ENCODE measurements around the gene IDE.

Gene IDE

DNA sequence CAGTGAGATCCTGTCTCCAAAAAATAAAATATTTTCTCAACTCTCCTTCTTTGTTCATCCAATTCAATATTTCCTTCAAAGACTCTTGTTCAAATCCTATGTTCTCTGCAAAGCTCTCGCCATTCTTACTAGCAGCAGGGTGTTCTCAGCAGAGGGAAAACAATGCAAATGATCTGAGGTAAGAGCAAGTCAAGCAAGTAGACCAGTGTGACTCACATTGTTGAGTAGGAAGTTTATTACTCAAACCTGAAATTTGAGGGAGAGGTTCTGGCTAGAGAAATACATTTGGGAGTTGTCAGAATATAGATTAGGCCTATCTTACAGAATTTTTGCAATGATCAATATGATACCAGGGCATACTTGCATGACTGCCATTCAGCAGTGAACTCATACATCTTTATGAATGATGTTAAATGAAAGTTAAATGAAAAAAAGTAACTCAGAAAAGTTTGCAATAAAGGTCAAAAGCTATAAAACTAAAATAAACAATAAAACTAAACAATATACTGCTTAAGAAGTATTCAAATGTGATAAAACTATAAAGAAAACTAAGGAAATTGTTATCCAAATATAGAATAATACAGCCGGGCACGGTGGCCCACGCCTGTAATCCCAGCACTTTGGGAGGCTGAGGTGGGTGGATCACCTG, 5.8 kb downstream of the IDE start:
- DNase-seq (ENCODE audit: low read depth, low spot score) = no peak

DNA sequence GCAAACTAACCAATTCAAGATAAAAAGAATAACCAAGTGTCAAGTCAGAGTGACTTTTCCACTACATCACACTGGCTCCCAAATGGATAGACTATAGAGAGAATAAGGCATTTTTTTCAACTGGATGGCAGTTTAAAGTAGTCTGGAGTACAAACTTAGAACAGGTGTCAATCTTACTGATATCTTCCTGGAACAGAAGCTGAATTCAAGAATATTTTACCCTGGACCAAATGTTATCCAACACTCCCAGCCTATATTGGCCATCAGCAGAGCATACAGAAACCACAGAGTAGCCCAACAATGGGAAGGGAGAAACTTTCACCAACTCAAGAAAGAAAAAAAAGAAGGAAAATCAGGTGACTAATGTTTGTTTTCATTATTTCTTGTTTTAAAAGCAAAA, 11.5 kb downstream of the IDE start:
- no peak for DNase-seq (ENCODE audit: low read depth, low spot score)

DNA sequence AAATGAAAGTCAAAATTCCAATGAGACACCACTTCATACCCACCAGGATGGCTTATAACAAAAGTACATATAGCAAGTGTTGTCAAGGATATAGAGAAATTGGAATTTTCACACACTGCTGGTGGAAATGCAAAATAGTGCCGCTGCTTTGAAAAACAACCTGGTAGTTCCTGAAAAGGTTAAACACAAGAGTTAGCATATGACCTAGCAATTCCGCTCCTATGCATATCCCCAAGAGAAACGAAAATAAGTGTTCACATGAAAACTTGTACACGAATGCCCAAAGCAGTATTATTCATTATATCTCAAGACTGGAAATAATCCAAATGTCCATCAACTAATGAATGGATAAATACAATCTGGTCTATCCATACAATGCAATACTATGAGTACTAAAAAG, 14.8 kb downstream of the IDE start:
- no peak for DNase-seq (ENCODE audit: low read depth, low spot score)

DNA sequence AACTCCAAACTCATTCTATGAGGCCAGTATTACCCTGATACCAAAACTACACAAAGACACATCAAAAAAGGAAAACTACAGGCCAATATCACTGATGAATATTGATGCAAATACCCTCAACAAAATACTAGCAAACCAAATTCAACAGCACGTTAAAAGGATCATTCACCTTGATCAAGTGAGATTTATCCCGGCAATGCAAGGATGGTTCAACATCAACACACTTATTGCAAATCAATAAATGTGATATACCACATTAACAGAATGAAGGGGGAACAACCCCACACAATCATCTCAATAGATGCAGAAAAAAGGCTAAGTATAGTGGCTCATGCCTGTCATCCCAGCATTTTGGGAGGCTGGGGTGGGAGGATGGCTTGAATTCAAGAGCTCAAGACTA, 19.9 kb downstream of the IDE start:
- DNase-seq (ENCODE audit: low read depth, low spot score) = no peak

DNA sequence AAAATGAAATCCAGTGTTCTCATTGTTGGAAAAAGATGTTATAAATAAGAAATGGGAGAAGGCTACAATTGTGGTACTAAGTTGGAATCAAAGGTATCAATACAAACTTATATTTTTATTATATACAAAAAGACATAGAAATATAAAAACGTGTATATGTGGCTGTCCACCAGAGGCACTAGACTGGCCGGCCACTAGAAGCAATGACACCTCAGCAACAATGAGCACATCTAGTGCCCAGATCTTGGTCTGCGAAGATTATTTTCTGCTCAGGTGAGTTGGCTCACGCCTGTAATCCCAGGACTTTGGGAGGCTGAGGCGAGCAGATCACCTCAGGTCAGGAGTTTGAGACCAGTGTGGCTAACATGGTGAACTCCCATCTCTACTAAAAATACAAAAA, 21.6 kb downstream of the IDE start:
- no peak for DNase-seq (ENCODE audit: low read depth, low spot score)

DNA sequence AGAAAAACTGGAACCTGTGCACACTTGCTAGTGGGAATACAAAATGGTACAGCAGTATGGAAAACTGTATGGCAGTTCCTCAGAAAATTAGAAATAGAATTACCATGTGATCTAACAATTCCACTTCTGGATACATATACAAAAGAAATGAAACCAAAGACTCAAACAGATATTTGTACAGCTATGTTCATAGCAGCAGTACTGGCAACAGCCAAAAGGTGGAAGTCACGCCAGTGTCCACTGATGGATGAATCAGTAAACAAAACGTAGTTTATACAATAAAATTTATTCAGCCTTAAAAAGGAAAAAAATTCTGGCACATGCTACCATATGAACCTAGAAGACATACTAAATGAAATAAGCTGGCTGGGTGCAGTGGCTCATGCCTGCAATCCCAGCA, 23.0 kb downstream of the IDE start:
- DNase-seq (ENCODE audit: low read depth, low spot score) = no peak

DNA sequence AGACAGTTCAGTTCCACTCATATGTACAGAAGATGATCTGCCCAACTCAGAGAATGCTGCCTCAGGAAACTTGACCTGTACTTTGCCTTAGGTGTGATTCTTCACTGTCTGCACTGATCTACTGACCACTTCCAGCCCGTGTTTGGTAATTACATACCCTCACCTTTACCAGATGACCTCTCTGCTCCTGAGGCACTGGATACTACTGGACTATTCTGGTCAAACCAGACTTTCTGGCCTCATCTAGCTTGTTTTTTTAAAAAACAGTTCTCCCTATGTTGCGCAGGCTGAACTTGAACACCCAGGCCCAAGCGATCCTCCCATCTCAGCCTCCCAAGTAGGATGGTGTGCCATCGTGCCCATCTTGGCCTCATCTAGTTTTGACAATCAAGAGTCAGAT, 26.2 kb downstream of the IDE start:
- DNase-seq (ENCODE audit: low read depth, low spot score) = no peak

DNA sequence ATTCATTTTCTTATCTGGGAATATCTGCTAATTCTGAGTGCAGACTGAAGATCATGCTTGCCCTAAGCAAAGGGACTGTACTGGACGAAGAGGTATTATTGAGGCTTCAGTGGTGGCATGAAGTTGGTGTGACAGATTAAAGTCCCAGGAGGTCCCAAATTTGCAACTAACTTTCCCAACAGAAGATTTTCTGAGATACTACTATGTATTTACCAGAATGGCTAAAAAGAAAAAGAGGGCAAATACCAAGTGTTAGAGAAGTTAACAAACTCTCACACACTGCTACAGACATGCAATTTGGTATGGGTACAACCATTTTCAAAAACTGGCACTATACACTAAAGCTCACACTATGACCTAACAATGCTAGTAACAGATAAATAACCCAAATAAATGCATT, 28.3 kb downstream of the IDE start:
- DNase-seq (ENCODE audit: low read depth, low spot score) = no peak

DNA sequence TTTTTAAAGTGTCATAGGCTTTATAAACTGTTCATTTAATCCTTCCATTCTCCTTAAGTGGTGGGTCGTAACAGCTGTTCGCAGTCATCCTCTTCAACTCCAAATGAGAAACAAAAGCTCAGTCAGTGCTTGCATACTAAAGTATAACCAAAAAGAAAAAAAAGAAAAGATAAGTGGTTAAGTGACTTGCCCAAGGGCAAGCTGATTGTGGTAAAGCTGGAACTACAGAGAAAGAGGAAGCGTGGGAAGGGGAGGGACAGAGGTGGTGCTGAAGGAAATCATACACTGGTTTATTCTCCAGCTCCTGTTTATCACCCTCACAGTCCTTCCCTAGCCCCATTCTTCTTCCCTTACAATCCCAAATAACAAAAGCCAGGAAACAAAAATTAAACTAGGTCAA, 29.6 kb downstream of the IDE start:
- no peak for DNase-seq (ENCODE audit: low read depth, low spot score)

DNA sequence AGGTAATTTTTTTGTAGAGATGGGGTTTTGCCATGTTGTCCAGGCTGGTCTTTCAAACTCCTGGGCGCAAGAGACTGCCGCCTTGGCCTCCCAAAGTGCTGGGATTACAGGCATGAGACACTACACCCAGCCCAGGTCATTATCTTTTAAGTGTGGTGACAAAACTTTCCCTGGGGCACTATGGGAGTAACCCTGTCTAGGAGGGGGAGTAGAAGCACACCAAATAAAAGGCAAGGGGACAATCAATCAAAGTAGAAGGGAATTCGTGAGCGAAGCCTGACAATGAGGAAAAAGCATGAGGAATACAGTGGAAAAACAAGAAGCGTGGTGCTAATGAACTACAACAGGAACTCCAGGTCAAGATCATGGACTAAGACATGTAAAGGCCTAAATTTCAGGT, 31.4 kb downstream of the IDE start:
- DNase-seq (ENCODE audit: low read depth, low spot score) = no peak

DNA sequence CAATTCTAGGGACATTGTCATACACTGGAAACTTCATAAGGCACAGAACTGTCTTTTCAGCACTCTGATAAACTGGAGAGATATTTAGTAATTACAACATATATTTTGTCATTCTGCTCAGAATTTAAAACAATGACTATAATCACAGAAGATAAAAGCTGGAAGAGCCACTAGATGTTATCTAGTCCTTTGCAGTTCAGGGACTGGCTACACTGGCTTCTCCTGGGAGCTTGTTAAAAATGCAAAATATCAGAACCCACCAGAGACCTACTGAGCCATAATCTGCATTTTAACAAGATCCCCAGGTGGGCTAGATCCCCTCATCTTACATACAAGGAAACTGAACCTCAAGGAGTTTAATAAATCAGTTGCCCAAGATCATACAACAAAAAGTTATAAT, 32.3 kb downstream of the IDE start:
- DNase-seq (ENCODE audit: low read depth, low spot score) = no peak

DNA sequence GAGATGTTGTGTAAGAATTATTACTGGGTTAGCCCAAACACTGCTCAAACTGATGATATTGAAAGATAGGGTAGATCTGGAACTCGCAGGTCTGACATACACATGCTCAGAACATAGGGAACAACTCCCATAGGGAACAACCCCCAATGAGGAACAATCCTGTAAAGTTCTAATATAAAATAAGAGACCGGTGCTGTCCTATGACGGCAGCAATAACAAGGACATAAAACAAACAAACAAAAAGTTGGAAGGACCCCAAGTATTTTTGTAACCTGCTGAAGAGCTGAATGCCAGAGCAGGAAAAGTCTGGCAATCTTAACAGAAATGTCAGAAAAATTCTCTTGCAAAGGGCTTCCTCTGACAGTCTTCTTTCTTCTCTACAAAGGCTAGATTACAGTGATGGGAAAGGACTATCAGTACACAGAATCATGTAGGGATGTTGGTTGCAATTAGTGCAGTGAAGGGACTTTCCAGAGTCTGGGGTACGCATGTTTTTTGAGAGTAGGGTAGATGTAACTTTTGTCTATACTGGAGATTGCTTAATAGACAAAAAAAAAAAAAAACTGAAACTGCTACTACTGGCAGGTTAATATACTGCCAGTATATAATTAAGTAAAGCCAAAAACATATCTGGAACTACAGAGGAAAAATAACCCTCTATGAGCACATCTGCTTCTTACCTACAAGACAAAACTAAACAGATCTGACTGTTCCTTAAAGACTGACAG, 35.5 kb downstream of the IDE start:
- no peak for DNase-seq (ENCODE audit: low read depth, low spot score)

DNA sequence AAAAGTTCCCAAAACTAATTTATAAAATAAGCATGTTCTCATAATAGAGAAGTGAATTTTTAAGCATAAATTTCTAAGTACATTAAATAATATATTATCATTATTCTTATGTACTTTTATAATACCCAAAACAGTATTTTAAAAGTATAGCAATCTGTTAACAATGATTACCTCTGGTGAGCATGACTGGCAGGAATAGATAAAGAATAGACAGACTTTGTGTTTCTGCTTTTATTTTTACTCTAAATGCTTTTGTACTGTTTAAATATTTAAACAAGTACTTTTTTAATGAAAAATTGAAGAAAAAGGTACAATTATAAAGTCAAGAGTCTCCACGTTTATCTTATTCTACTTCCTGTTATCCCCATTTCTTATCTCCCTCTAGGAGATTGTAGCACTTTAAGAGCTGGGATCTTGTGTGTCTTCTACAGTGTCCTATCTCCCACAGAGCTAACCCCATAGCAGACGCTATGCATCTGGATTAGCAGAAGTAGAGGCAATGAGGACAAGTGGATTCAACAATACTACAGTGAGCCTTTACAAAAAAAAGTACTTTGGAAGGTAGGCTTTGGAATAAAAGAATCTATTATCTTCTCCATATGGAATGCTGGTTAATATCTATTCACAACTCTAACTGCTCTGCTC, 42.9 kb downstream of the IDE start:
- no peak for DNase-seq (ENCODE audit: low read depth, low spot score)

DNA sequence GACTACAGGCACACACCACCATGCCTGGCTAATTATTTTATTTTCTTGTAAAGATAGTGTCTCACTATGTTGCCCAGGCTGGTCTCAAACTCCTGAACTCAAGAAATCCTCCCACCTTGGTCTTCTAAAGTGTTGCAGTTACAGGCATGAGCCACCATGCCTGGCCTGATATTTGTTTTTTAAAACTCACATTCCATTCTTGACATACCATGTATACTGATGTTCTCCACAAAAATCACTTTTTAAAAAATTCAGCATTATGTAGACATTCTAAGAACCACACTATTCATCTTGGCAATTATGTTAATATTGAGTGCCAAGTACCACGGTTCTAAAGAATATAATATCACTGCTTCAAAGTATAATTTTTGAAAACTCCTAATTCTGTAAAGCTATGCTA, 43.5 kb downstream of the IDE start:
- DNase-seq (ENCODE audit: low read depth, low spot score) = no peak

DNA sequence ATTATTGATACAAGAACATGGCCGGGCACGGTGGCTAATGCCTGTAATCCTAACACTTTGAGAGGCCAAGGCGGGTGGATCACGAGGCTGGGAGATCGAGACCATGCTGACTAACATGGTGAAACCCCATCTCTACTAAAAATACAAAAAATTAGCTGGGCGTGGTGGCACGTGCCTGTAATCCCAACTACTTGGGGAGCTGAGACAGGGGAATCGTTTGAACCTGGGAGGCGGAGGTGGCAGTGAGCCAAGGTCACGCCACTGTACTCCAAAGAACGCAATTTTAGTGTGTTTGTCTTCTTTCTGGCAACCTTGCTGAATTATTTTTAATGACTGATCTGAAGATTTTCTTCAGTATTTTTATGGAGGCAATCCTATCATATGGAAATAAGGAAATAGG, 46.2 kb downstream of the IDE start:
- DNase-seq (ENCODE audit: low read depth, low spot score) = no peak

DNA sequence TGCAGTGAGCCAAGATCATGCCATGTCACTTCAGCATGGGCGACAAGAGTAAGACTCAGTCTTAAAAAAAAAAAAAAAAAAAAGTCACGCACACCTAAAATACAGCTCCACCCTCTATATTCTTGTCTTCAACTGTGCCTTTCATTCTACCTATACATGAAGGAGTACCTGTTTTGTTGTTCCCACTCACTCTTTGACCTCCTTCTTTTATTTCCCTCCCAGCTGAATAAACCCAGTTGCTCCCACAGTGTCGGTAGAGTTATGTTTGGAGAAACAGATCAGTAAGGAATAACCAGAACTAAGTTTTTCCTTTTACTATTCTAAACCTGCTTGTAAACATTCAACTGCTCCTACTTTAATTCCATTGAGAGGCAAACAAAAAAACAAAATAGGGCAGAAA, 50.3 kb downstream of the IDE start:
- no peak for DNase-seq (ENCODE audit: low read depth, low spot score)

DNA sequence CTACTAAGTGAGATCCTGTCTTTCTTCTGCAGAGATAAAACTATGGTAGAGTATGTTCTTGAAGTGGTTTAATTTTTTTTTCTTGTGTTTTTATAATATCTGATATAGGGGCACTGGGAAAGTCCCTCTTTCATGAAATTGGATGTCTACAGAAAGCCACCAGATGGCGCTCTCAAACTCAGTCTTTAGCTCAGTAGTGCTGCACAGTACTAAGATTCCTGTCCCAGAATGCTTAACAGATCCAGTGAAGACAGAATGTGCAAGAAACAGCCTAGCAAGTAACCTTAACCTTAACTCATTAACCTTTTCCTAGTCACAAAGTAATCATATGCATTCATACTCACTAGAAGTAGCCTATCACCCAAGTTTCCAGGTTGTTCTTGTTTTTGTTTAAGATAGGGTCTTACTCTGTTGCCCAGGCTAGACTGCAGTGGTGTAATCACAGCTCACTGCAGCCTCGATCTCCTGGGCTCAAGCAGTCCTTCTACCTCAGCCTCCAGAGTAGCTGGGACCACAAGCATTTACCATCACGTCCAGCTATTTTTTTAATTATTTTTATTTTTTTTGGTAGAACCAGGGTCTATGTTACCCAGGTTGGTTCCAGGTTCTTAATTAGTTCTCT, 56.7 kb downstream of the IDE start:
- peak; percentile 44 for DNase-seq (ENCODE audit: low read depth, low spot score)

DNA sequence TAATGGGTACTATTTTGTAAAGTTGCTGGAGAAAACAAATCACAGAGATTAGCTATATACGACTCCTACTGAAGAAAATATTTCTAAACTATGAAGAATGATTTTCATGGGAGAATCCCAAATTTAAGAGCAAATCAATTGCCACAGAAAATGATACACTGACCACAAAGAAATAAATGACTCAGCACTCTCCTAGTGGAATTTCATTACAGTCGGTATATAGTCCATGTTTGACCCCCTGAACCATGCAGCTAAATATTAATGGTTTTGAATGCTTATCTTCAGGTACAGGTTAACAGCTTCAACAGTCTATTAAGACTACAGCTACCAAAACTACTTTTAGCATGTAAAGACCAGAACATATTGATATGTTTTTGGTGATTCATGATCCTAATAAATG, 65.0 kb downstream of the IDE start:
- DNase-seq (ENCODE audit: low read depth, low spot score) = no peak

DNA sequence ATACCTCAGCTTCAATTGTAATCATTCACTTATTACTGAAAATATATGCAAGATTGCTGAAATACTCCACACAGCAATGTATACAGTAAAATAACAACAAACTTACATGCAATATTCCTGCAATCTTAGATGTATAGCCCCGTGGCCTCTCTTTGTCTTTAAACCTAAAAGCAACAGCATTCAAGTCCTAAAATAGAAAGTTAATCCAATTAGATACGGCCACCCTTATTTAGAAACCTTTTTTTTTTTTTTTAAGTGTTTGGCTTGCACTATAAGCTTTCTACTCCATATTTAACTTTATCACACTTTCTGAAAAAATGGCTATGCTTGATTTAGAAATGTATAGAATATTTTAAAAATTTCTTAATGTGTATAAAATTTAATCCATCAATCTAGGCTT, 67.6 kb downstream of the IDE start:
- no peak for DNase-seq (ENCODE audit: low read depth, low spot score)

DNA sequence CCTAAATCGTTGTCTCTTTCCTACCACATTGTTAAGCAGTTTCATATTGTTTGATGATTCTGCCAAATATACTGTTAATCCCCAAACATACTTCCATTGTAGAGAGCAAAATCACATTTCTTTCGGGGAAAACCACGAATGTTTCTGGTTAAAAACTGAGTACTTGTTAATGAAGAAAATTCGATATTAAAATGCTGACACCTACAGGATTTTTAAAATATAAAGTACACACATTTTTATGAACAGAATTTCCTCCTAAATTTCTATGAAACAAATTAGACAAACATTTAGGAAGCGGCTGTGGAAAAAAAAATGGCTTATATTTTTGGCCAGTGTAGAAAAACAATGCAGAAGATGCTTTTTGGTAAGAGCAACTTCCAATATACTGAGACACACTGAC, 68.8 kb downstream of the IDE start:
- DNase-seq (ENCODE audit: low read depth, low spot score) = no peak

DNA sequence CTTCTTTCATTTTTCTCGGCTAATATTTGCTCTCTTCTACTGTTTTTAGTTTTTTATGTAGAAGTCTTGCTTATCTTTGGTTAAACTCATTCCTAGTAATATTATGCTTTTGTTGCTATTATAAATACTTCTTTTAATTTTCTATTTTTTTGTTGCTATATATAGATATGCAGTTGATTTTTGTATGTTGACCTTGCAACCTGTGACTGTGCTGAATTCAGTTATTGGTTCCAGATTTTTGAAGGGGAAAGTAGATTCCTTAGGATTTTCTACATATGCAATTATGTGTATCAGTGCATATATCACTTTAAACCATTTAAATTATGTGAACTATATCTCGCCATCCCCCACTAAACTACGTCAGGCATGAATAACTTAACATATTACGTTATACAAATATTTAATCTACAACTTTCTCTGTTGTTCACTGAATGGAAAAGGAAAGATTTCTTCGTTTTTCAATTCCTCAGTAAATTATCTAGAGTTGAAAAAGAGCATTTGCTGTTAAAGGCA, 71.5 kb downstream of the IDE start:
- no peak for DNase-seq (ENCODE audit: low read depth, low spot score)

DNA sequence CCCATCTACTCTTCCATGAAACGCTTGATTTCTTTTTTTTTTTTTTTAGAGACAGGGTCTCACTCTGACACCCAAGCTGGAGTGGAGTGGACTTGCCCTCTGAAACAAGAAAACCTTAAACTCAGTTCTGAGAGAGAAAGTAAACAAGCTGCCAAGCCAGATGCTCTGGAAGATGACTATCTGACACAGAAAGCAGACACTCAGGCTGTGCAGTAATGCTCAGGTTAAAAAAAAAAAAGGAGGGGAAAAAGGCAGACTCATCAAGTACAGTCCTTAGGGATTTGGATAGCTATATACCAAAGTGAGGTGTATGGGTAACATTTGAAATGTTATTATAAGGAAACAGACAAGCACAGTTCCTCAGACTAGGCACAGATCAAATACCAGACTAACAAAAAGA, 80.5 kb downstream of the IDE start:
- DNase-seq (ENCODE audit: low read depth, low spot score) = no peak
